Pancreas (tissue), 10 donors: Measurements from ENCODE around the gene BLTP1. TPM values are rescaled to one million over a fixed set of nuclear protein-coding genes. Genes with fewer than 3 reads are reported as not detected.

Experiments used
- ATAC-seq, 4 donors: fragments of 200-7000 bp; cut with Tn5 transposase; one replicate each; pipeline versions ENCODE4 v1.8.0 to v1.9.1; 2020; ENCODE audit warnings: mild to moderate bottlenecking in 4 of 4, moderate library complexity in 4 of 4
- DNase-seq, 6 donors: peaks; one replicate each; pipeline ENCODE4 v3.0.0-alpha.2; 2020
- FAIRE-seq: peaks from 2 replicates; lab custom pipeline; 2012; peaks lifted over from hg19 to GRCh38; lab: Jason Lieb, UNC
- H3K27ac ChIP-seq, 4 donors: fragments of 200-600 bp; sonication (generic); 1 replicate in 3 of 4; 2 replicates in 1 of 4; pipeline versions ENCODE4 v1.5.0 to v1.8.0; 2020
- H3K27me3 ChIP-seq, 4 donors: fragments of 200-600 bp; one replicate each; pipeline ENCODE4 v1.8.0; 2021
- H3K36me3 ChIP-seq, 3 donors: fragments of 200-600 bp; sonication (generic) in 1 of 3; one replicate each; pipeline versions ENCODE4 v1.5.0 to v1.8.0; 2020 to 2021
- H3K4me1 ChIP-seq, 3 donors: fragments of 200-600 bp; one replicate each; pipeline ENCODE4 v1.8.0; 2021
- H3K4me3 ChIP-seq, 4 donors: fragments of 200-600 bp; sonication (generic) in 2 of 4; one replicate each; pipeline versions ENCODE4 v1.5.0 to v1.8.0; 2020 to 2021
- H3K9me3 ChIP-seq, 4 donors: fragments of 200-600 bp; one replicate each; pipeline ENCODE4 v1.8.0; 2021
- CTCF ChIP-seq, 4 donors: fragments of 200-600 bp; sonication (generic) in 3 of 4; IDR thresholded peaks; one replicate each; pipeline versions ENCODE4 v1.5.0 to v1.8.0; 2021; ENCODE audit warnings: antibody characterized with exemption in 4 of 4
- WGBS, 2 donors: extraction: QIAGEN DNeasy Blood & Tissue Kit; methylation state at CpG; one replicate each; pipeline ENCODE4 v1.1.7; 2013; 5-methylcytosine and 5-hydroxymethylcytosine counted together
- intact Hi-C, 3 donors: fragments of 100-400 bp; cut with DNase I; formaldehyde crosslinking; loops; one replicate each; pipeline versions ENCODE4 v1.11.1 to v1.14.2; 2022
- polyA plus RNA-seq, 2 donors: library from polyadenylated mRNA; stranded (reverse); fragments of 200-250 nt; gene quantifications; one replicate each; pipeline ENCODE4 v1.2.3, GENCODE V29; 2013
- total RNA-seq, 6 donors: library from RNA; stranded (reverse); fragmentation: NEBNext Ultra II Directional in 4 of 6; extraction: Animal tissue kit (Norgen Biotek cat#: 25700) in 4 of 6; gene quantifications; one replicate each; pipeline versions ENCODE4 v1.2.1 to v1.2.4, GENCODE V29; 2021 to 2023
- donor health status: healthy with polysubstance abuse.
- donor health status: DM: no; HTN: no; CAD: no; lungs with moderate emphysema.
- donor health status: DM: no; HTN: no; CAD: no.
- donor health status: control.
- donor health status: control.
- donor health status: Bipolar disorder and iron deficiency.
- donor health status: DM: yes; HTN: yes; CAD: no.
- donor health status: DM: no; HTN: no; CAD: no.
- donor health status: DM: no; HTN: no; CAD: no.
- donor health status: DM: yes; HTN: yes; CAD: no.

BLTP1 gene
- total and polyA plus RNA-seq, 8 donors = 8.6 to 41.3 (median 29.5) TPM

- TF ChIP-seq CTCF (IDR thresholded peaks at IDR 0.05) = no peak
- Histone ChIP-seq H3K27me3 (no peaks in the 10 kb centered on the region), H3K36me3 (peaks cover 0 to 16% (median 2%) of the 10 kb centered on the region in 3 donors), H3K9me3 (no peaks in the 10 kb centered on the region), H3K27ac (no peak overlapping the region), H3K4me3 (no peak overlapping the region), H3K4me1 (no peaks in the 10 kb centered on the region)
- FAIRE-seq (no peak), ATAC-seq (no peak), DNase-seq (no peak)
- intact Hi-C loops = no loop called here
- WGBS, 2 donors = 98 to 100% methylated on average over 1 of the region's 1 CpG
These were observed 26.8 kb downstream of the BLTP1 start for GRCh38 chr4:122178961-122179360.

- 93 to 100% methylated on average over 1 of the region's 1 CpG for WGBS, 2 donors
- Histone ChIP-seq H3K9me3 (no peaks in the 10 kb centered on the region), H3K4me1 (no peaks in the 10 kb centered on the region), H3K27me3 (no peaks in the 10 kb centered on the region), H3K4me3 (no peak overlapping the region), H3K27ac (no peak overlapping the region), H3K36me3 (peaks cover 0 to 6% (median under 1%) of the 10 kb centered on the region in 3 donors)
- DNase-seq (no peak), FAIRE-seq (no peak), ATAC-seq (no peak)
- intact Hi-C loops = no loop called here
- no peak for TF ChIP-seq CTCF (IDR thresholded peaks at IDR 0.05)
These were observed 43.6 kb downstream of the BLTP1 start for GRCh38 chr4:122195718-122196117.

Other genes starting within 250 kb of the BLTP1 start
- gene TRPC3, start 200.3 kb upstream of the BLTP1 start, total RNA-seq = under 1 TPM in 3 of 6 donors, not detected in 3; 0.03 to 0.06 (median 0.06) TPM
- under 1 TPM; 0.02 to 0.04 TPM for gene TRPC3, start 200.3 kb upstream of the BLTP1 start, polyA plus RNA-seq
- gene ADAD1, start 226.7 kb downstream of the BLTP1 start, total RNA-seq = not detected
- not detected for gene ADAD1, start 226.7 kb downstream of the BLTP1 start, polyA plus RNA-seq